Panc1 (cell line): ENCODE data around the gene WNT3. TPM values are rescaled to one million over a fixed set of nuclear protein-coding genes. Genes with fewer than 3 reads are reported as not detected.

Experiments used
- ATAC-seq: fragments of 200-7000 bp; cut with Tn5 transposase; 2 replicates; pipeline ENCODE4 v1.9.1; 2020; ENCODE audit warnings: mild to moderate bottlenecking, moderate library complexity
- BruUV-seq: library from RNA; stranded (reverse); fragments of 400-500 nt; replicated peaks from 2 replicates; lab custom pipeline; 2021; lab: Mats Ljungman, UMichigan
- CTCF ChIA-PET: fragments of 300-600 bp; sonication (Branson Sonifier 250); formaldehyde crosslinking; loops from one replicate; lab custom pipeline; 2022; ENCODE audit warnings: antibody characterized with exemption; lab: Charles Lee
- POLR2A ChIA-PET: fragments of 300-600 bp; sonication (Branson Sonifier 250); formaldehyde crosslinking; loops from one replicate; lab custom pipeline; 2022; ENCODE audit warnings: antibody characterized with exemption; lab: Charles Lee
- DNase-seq: peaks from one replicate; pipeline ENCODE4 v3.0.0-alpha.2; 2010; ENCODE audit warnings: low read depth, low spot score
- H3K27ac ChIP-seq: 2 replicates; pipeline ENCODE4 v1.5.1; 2011; ENCODE audit warnings: mild to moderate bottlenecking, low read length, inconsistent platforms
- H3K27me3 ChIP-seq: fragments of 200-500 bp; sonication (Bioruptor generic); 2 replicates; pipeline ENCODE4 v1.6.0; 2014; ENCODE audit warnings: low read length, inconsistent platforms; ENCODE audit not compliant: control insufficient read depth, insufficient read depth
- H3K36me3 ChIP-seq: fragments of 200-500 bp; sonication (Bioruptor generic); 2 replicates; pipeline ENCODE4 v1.5.1; 2014; ENCODE audit warnings: inconsistent platforms, mild to moderate bottlenecking, low read length, moderate library complexity; ENCODE audit not compliant: control insufficient read depth, insufficient read depth
- H3K4me1 ChIP-seq: 2 replicates; pipeline ENCODE4 v1.5.1; 2011; ENCODE audit warnings: inconsistent platforms, mild to moderate bottlenecking, low read length, moderate library complexity; ENCODE audit not compliant: control insufficient read depth, insufficient read depth
- H3K4me3 ChIP-seq, 2 experiments: 2 replicates each; pipeline ENCODE4 v1.5.1; 2011 to 2012; ENCODE audit warnings: low read depth in 2 of 2, low read length in 2 of 2, mild to moderate bottlenecking in 2 of 2, inconsistent platforms in 1 of 2, moderate library complexity in 1 of 2
- H3K9me3 ChIP-seq: fragments of 200-500 bp; sonication (Bioruptor generic); 2 replicates; pipeline ENCODE4 v1.5.1; 2014; ENCODE audit warnings: low read depth, mild to moderate bottlenecking, inconsistent platforms, low read length, moderate library complexity; ENCODE audit not compliant: control insufficient read depth, insufficient read depth
- POLR2AphosphoS5 ChIP-seq: IDR thresholded peaks from 2 replicates; pipeline ENCODE4 v1.6.1; 2012; ENCODE audit warnings: mild to moderate bottlenecking, low read depth, low read length, moderate library complexity
- SIN3A ChIP-seq: IDR thresholded peaks from 2 replicates; pipeline ENCODE4 v1.6.1; 2012; ENCODE audit warnings: low read depth, mild to moderate bottlenecking, low read length, moderate library complexity, borderline replicate concordance; ENCODE audit not compliant: insufficient read depth
- TCF7L2 ChIP-seq: IDR thresholded peaks from 2 replicates; pipeline ENCODE4 v1.6.1; 2011; ENCODE audit warnings: mild to moderate bottlenecking, low read depth, low read length, inconsistent platforms
- in situ Hi-C: cut with HindIII; loops from 2 replicates; pipeline ENCODE4 v1.10.0; 2016; ENCODE audit warnings: low sequenced_read_pairs, low pct_unique_long_range_greater_than_20kb
- intact Hi-C: fragments of 100-400 bp; cut with micrococcal nuclease; formaldehyde crosslinking; loops from one replicate; pipeline ENCODE4 v1.10.0; 2022; ENCODE audit not compliant: unreplicated experiment
- total RNA-seq: library from RNA; stranded (reverse); gene quantifications from one replicate; pipeline ENCODE4 v1.2.1, GENCODE V29; 2021; ENCODE audit not compliant: unreplicated experiment
- TF ChIP-seq, protein P1 (sequence below): fragments of 450-650 bp; IDR thresholded peaks from 2 replicates; pipeline ENCODE4 v1.5.1; 2017; ENCODE audit warnings: mild to moderate bottlenecking
- TF ChIP-seq, protein P2 (sequence below), 2 experiments: IDR thresholded peaks; 2 replicates each; pipeline ENCODE4 v1.6.1; 2011 to 2012; ENCODE audit warnings: low read depth in 2 of 2, control low read depth in 1 of 2, low read length in 1 of 2, mild to moderate bottlenecking in 1 of 2, moderate library complexity in 1 of 2; ENCODE audit not compliant: insufficient read depth in 1 of 2

WNT3 gene
- total RNA-seq, 1 experiment from 2014 or later, result 3.4 TPM

DNA sequence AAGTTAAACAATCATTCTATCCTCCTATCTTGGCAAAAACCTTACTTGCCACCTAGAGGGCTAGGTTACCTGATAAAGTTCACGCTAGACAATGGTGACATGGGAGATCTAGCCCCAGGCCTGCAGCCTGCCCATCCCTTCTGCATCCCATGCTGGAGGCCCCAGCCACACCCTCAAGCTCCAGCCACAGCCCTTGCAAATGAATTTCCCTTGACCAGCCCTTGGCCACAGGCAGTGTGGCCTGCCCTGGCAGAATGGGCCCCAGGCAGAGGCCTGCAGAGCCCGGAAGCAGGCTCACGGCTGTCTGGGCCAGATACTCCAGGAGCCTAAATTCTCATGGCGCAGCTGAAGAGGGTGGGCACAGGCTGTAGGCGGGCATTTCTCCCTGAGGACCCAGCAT, 14.9 kb downstream of the WNT3 start:
- TF ChIP-seq, protein P1, sequence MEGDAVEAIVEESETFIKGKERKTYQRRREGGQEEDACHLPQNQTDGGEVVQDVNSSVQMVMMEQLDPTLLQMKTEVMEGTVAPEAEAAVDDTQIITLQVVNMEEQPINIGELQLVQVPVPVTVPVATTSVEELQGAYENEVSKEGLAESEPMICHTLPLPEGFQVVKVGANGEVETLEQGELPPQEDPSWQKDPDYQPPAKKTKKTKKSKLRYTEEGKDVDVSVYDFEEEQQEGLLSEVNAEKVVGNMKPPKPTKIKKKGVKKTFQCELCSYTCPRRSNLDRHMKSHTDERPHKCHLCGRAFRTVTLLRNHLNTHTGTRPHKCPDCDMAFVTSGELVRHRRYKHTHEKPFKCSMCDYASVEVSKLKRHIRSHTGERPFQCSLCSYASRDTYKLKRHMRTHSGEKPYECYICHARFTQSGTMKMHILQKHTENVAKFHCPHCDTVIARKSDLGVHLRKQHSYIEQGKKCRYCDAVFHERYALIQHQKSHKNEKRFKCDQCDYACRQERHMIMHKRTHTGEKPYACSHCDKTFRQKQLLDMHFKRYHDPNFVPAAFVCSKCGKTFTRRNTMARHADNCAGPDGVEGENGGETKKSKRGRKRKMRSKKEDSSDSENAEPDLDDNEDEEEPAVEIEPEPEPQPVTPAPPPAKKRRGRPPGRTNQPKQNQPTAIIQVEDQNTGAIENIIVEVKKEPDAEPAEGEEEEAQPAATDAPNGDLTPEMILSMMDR, result no peak
- TF ChIP-seq TCF7L2 (no peak), SIN3A (no peak), POLR2AphosphoS5 (no peak)
- TF ChIP-seq, protein P2, sequence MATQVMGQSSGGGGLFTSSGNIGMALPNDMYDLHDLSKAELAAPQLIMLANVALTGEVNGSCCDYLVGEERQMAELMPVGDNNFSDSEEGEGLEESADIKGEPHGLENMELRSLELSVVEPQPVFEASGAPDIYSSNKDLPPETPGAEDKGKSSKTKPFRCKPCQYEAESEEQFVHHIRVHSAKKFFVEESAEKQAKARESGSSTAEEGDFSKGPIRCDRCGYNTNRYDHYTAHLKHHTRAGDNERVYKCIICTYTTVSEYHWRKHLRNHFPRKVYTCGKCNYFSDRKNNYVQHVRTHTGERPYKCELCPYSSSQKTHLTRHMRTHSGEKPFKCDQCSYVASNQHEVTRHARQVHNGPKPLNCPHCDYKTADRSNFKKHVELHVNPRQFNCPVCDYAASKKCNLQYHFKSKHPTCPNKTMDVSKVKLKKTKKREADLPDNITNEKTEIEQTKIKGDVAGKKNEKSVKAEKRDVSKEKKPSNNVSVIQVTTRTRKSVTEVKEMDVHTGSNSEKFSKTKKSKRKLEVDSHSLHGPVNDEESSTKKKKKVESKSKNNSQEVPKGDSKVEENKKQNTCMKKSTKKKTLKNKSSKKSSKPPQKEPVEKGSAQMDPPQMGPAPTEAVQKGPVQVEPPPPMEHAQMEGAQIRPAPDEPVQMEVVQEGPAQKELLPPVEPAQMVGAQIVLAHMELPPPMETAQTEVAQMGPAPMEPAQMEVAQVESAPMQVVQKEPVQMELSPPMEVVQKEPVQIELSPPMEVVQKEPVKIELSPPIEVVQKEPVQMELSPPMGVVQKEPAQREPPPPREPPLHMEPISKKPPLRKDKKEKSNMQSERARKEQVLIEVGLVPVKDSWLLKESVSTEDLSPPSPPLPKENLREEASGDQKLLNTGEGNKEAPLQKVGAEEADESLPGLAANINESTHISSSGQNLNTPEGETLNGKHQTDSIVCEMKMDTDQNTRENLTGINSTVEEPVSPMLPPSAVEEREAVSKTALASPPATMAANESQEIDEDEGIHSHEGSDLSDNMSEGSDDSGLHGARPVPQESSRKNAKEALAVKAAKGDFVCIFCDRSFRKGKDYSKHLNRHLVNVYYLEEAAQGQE (IDR thresholded peaks at IDR 0.05; ENCODE audit: insufficient read depth in 1 of 2, low read depth in 2 of 2, low read length in 1 of 2), result no peak
- ChIA-PET POLR2A (no interaction called here), CTCF (no interaction called here)
- Histone ChIP-seq H3K4me1 (no peaks in the 10 kb centered on the region), H3K27me3 (no peaks in the 10 kb centered on the region), H3K27ac (no peak overlapping the region), H3K36me3 (no peaks in the 10 kb centered on the region), H3K9me3 (no peaks in the 10 kb centered on the region), H3K4me3 (no peak overlapping the region)
- BruUV-seq, result no TSS peak
- in situ Hi-C loops, result no loop called here
- no peak for DNase-seq
- intact Hi-C loops, result no loop called here
- no peak for ATAC-seq

DNA sequence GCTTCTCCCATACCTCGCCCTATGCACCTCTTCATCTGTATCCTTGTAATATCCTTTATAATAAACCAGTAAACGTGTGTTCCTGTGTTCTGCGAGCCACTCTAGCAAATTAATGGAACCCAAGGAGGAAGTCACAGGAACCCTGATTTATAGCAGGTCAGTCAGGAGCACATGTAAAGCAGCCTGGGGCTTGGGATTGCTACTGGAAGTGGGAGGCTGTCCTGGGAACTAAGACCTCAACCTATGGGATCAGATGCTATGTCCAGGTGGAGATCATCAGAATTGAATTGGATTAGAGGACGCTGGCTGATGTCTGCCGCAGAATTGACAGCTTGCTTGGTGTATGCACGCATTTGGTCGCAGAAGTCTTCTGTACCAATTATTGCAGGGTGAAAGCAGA, 15.7 kb downstream of the WNT3 start:
- H3K4me3 ChIP-seq, result no peak overlapping the region

More for the DNA sequence above, 15.7 kb downstream of the WNT3 start:
- H3K36me3 ChIP-seq, result no peaks in the 10 kb centered on the region
- no peak for TF ChIP-seq SIN3A
- TF ChIP-seq, protein P2 (IDR thresholded peaks at IDR 0.05; ENCODE audit: insufficient read depth in 1 of 2, low read depth in 2 of 2, low read length in 1 of 2), result no peak
- in situ Hi-C loops (no loop called here), intact Hi-C loops (no loop called here)
- no peak overlapping the region for H3K27ac ChIP-seq
- ChIA-PET CTCF (no interaction called here), POLR2A (no interaction called here)
- no TSS peak for BruUV-seq
- H3K9me3 ChIP-seq, result no peaks in the 10 kb centered on the region
- H3K27me3 ChIP-seq, result no peaks in the 10 kb centered on the region
- DNase-seq (no peak), ATAC-seq (no peak)
- H3K4me1 ChIP-seq, result no peaks in the 10 kb centered on the region
